C4-2B (cell line): ENCODE data around the gene DIDO1.

Experiments used
- ZFX ChIP-seq: fragments of 450-650 bp; IDR thresholded peaks from 2 replicates; pipeline ENCODE4 v1.6.1; 2017
- TF ChIP-seq, protein P1 (sequence below): fragments of 450-650 bp; conservative IDR thresholded peaks from 2 replicates; pipeline ENCODE4 v1.5.1; 2017; ENCODE audit warnings: mild to moderate bottlenecking

GRCh38 chr20:62908971-62909791, 17.1 kb downstream of the DIDO1 start:
- TF ChIP-seq, protein P1, sequence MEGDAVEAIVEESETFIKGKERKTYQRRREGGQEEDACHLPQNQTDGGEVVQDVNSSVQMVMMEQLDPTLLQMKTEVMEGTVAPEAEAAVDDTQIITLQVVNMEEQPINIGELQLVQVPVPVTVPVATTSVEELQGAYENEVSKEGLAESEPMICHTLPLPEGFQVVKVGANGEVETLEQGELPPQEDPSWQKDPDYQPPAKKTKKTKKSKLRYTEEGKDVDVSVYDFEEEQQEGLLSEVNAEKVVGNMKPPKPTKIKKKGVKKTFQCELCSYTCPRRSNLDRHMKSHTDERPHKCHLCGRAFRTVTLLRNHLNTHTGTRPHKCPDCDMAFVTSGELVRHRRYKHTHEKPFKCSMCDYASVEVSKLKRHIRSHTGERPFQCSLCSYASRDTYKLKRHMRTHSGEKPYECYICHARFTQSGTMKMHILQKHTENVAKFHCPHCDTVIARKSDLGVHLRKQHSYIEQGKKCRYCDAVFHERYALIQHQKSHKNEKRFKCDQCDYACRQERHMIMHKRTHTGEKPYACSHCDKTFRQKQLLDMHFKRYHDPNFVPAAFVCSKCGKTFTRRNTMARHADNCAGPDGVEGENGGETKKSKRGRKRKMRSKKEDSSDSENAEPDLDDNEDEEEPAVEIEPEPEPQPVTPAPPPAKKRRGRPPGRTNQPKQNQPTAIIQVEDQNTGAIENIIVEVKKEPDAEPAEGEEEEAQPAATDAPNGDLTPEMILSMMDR, result no peak
- TF ChIP-seq ZFX, result no peak
